Endothelial cell of umbilical vein (primary cell): ENCODE results near the gene MAP3K13. TPM values are rescaled to one million over a fixed set of nuclear protein-coding genes. Genes with fewer than 3 reads are reported as not detected.

Experiments used
- BruUV-seq: library from RNA; stranded (reverse); fragments of 400-500 nt; replicated peaks from 2 replicates; lab custom pipeline; 2021; lab: Mats Ljungman, UMichigan
- CTCF ChIA-PET: fragments of 300-600, 350-600 bp; sonication (Branson Sonifier 250); formaldehyde crosslinking; loops from one replicate; lab custom pipeline; 2021; ENCODE audit warnings: antibody characterized with exemption, inconsistent platforms; lab: Charles Lee
- POLR2A ChIA-PET: fragments of 300-600, 350-600 bp; sonication (Branson Sonifier 250); formaldehyde crosslinking; loops from one replicate; lab custom pipeline; 2021; ENCODE audit warnings: antibody characterized with exemption, inconsistent platforms; lab: Charles Lee
- DNase-seq: peaks from one replicate; pipeline ENCODE4 v3.0.0-alpha.2; 2011; ENCODE audit warnings: low read depth, low spot score
- FAIRE-seq: peaks from 2 replicates; lab custom pipeline; 2011; peaks lifted over from hg19 to GRCh38; lab: Jason Lieb, UNC
- H2AFZ ChIP-seq: 2 replicates; pipeline ENCODE4 v1.6.0; 2012; ENCODE audit warnings: low read depth, low read length, control low read depth, inconsistent platforms
- H3K27ac ChIP-seq: 2 replicates; pipeline ENCODE4 v1.5.1; 2011; ENCODE audit warnings: low read depth, mild to moderate bottlenecking, control low read depth, low read length, moderate library complexity; ENCODE audit not compliant: insufficient read depth
- H3K27me3 ChIP-seq, 2 experiments: 2 replicates each; pipeline versions ENCODE4 v1.6.0 to v1.6.1; 2011; ENCODE audit warnings: low read length in 2 of 2, mixed read lengths in 1 of 2; ENCODE audit not compliant: control insufficient read depth in 2 of 2, insufficient read depth in 2 of 2
- H3K36me3 ChIP-seq, 2 experiments: 2 replicates in 1 of 2; 3 replicates in 1 of 2; pipeline ENCODE4 v1.5.1; 2011; ENCODE audit warnings: low read length in 2 of 2, mild to moderate bottlenecking in 1 of 2, moderate library complexity in 1 of 2; ENCODE audit not compliant: control insufficient read depth in 2 of 2, insufficient read depth in 2 of 2; ENCODE audit errors: extremely low read depth in 1 of 2
- H3K4me1 ChIP-seq: 3 replicates; pipeline ENCODE4 v1.5.1; 2011; ENCODE audit warnings: mild to moderate bottlenecking, low read length; ENCODE audit not compliant: control insufficient read depth, insufficient read depth; ENCODE audit errors: extremely low read depth
- H3K4me2 ChIP-seq: 2 replicates; pipeline ENCODE4 v1.6.1; 2011; ENCODE audit warnings: low read length, control low read depth, mixed read lengths; ENCODE audit not compliant: insufficient read depth
- H3K4me3 ChIP-seq, 3 experiments: fragments of 200-600 bp in 1 of 3; sonication (generic), shearing (Covaris generic) in 1 of 3; replicated peaks in 1 of 3; 2 replicates each; pipeline ENCODE4 v1.5.1; 2011 to 2016; ENCODE audit warnings: control low read depth in 3 of 3, low read length in 3 of 3, mild to moderate bottlenecking in 2 of 3, inconsistent platforms in 1 of 3, low read depth in 1 of 3, moderate library complexity in 1 of 3; ENCODE audit not compliant: insufficient read depth in 1 of 3
- H3K79me2 ChIP-seq: 2 replicates; pipeline ENCODE4 v1.6.0; 2012; ENCODE audit warnings: low read length, inconsistent platforms; ENCODE audit not compliant: control insufficient read depth, insufficient read depth
- H3K9ac ChIP-seq: replicated peaks from 2 replicates; pipeline ENCODE3; 2011; ENCODE audit warnings: low read length, control low read depth; ENCODE audit not compliant: insufficient read depth; ENCODE audit errors: extremely low read depth
- H3K9me1 ChIP-seq: replicated peaks from 3 replicates; pipeline ENCODE4 v1.6.0; 2011; ENCODE audit warnings: mild to moderate bottlenecking, low read length; ENCODE audit not compliant: control insufficient read depth, insufficient read depth; ENCODE audit errors: extremely low read depth
- H3K9me3 ChIP-seq: replicated peaks from 2 replicates; pipeline ENCODE4 v1.5.1; 2012; ENCODE audit warnings: low read length, inconsistent platforms; ENCODE audit not compliant: control insufficient read depth, insufficient read depth
- H4K20me1 ChIP-seq: replicated peaks from 2 replicates; pipeline ENCODE3; 2011; ENCODE audit warnings: mild to moderate bottlenecking, low read length; ENCODE audit not compliant: control insufficient read depth, insufficient read depth; ENCODE audit errors: extremely low read depth
- CTCF ChIP-seq, 2 donors: IDR thresholded peaks; 1 replicate in 1 of 2; 2 replicates in 1 of 2; pipeline ENCODE4 v1.5.1; 2011; ENCODE audit warnings: low read length in 2 of 2, mild to moderate bottlenecking in 2 of 2, moderate library complexity in 2 of 2, control low read depth in 1 of 2, inconsistent platforms in 1 of 2, low read depth in 1 of 2; ENCODE audit not compliant: insufficient read depth in 1 of 2; ENCODE audit errors: extremely low read depth in 1 of 2
- EZH2 ChIP-seq: IDR thresholded peaks from 2 replicates; pipeline ENCODE4 v1.6.1; 2012; ENCODE audit warnings: borderline replicate concordance, low read depth, mild to moderate bottlenecking, moderate library complexity, low read length, inconsistent platforms; ENCODE audit not compliant: severe bottlenecking
- FOS ChIP-seq: IDR thresholded peaks from 2 replicates; pipeline ENCODE4 v1.6.1; 2011; ENCODE audit warnings: mild to moderate bottlenecking, low read length, moderate library complexity, borderline replicate concordance; ENCODE audit not compliant: insufficient read depth
- GATA2 ChIP-seq: IDR thresholded peaks from 2 replicates; pipeline ENCODE4 v1.7.0; 2011; ENCODE audit warnings: low read depth, mild to moderate bottlenecking, moderate library complexity, mixed read lengths, low read length; ENCODE audit not compliant: insufficient read length, insufficient read depth
- JUN ChIP-seq: IDR thresholded peaks from 2 replicates; pipeline ENCODE4 v1.6.1; 2011; ENCODE audit warnings: borderline replicate concordance, low read depth; ENCODE audit not compliant: insufficient read length, insufficient read depth
- MAX ChIP-seq: IDR thresholded peaks from 2 replicates; pipeline ENCODE4 v1.6.1; 2011; ENCODE audit not compliant: insufficient read depth, insufficient read length
- MYC ChIP-seq: IDR thresholded peaks from one replicate; pipeline ENCODE4 v1.6.1; 2011; ENCODE audit warnings: mild to moderate bottlenecking, low read depth, low read length
- POLR2A ChIP-seq: IDR thresholded peaks from 2 replicates; pipeline ENCODE4 v1.6.1; 2012; ENCODE audit warnings: low read depth, mild to moderate bottlenecking, control low read depth, low read length
- POLR2AphosphoS5 ChIP-seq: IDR thresholded peaks from 2 replicates; pipeline ENCODE4 v1.6.1; 2012; ENCODE audit warnings: low read depth, mild to moderate bottlenecking, control low read depth, low read length, moderate library complexity; ENCODE audit not compliant: insufficient read depth
- dilution Hi-C: fragments of 300-500 bp; cut with MboI; formaldehyde crosslinking; loops from one replicate; pipeline ENCODE4 v1.15.0; 2019; ENCODE audit warnings: low sequenced_read_pairs; ENCODE audit not compliant: extremely low pct_ligation_motif_present
- intact Hi-C: fragments of 100-400 bp; cut with micrococcal nuclease; formaldehyde crosslinking; loops from one replicate; pipeline ENCODE4 v1.10.0; 2022
- polyA plus RNA-seq, 4 experiments: library from polyadenylated mRNA; depleted of rRNA in 3 of 4; stranded (reverse) in 3 of 4; unstranded in 1 of 4; fragments of >200 nt; gene quantifications; 2 replicates each; pipeline versions ENCODE4 v1.2.1 to v1.2.3, GENCODE V29; 2011 to 2012; ENCODE audit warnings: missing spikeins in 1 of 4
- total RNA-seq: library from RNA; stranded (reverse); gene quantifications from 2 replicates; pipeline ENCODE4 v1.2.3, GENCODE V29; 2021

Gene MAP3K13
- total and polyA plus RNA-seq, 2 donors (not counting 3 experiments of a cell fraction or from before 2014, with no cell fraction given): 6.2 to 15.4 TPM

- Histone ChIP-seq H3K4me1 (no peaks in the 10 kb centered on the region), H3K9ac (no peak overlapping the region), H3K27ac (no peak overlapping the region), H2AFZ (no peak overlapping the region), H3K4me2 (no peak overlapping the region), H4K20me1 (no peaks in the 10 kb centered on the region), H3K9me3 (no peaks in the 10 kb centered on the region), H3K27me3 (peaks cover 0 to 2% of the 10 kb centered on the region in 2 experiments), H3K9me1 (no peaks in the 10 kb centered on the region), H3K79me2 (no peaks in the 10 kb centered on the region), H3K36me3 (no peaks in the 10 kb centered on the region), H3K4me3 (no peak overlapping the region)
- dilution Hi-C loops: no loop called here
- no peak for DNase-seq
- intact Hi-C loops: no loop called here
- TF ChIP-seq POLR2AphosphoS5 (no peak), MAX (no peak), POLR2A (no peak), MYC (no peak), EZH2 (no peak), GATA2 (no peak), FOS (no peak), JUN (no peak), CTCF (IDR thresholded peaks at IDR 0.05; ENCODE audit: extremely low read depth in 1 of 2, insufficient read depth in 1 of 2, low read depth in 1 of 2, low read length in 2 of 2) (no peak)
- POLR2A ChIA-PET: no interaction called here
- FAIRE-seq: no peak
- CTCF ChIA-PET: interaction anchor here (1.4 kb wide), 1 partner anchor 50 kb away, joined by 5 read pairs; no protein-coding TSS in a partner anchor
- BruUV-seq: no TSS peak
Observed at GRCh38 chr3:185508335-185508991, 145.5 kb downstream of the MAP3K13 start.
